ENCODE data around the gene PAX1.

The PAX1 gene

DNA sequence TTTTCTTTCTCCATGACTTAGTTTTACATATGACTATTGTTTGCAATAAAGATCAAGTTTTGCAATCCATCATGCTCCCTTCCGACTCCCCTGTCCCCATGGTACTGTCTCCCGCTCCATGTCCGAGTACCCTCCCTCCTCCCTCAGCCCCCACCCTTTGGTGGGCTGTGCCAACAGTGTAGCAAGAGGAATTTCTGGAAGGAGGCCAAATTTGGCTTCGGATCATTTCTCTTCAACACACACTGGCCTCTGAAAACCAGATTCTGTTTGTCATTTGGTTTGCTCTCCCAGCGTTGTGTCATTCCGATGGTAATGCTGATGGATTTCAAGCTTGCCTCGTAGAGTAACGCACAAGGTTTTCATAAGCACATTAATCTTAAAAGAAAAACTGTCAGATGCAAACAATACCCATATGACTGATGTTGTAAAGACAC is 22.9 kb upstream of the PAX1 start:
- Histone ChIP-seq H3K27me3 (ENCODE audit: control insufficient read depth, insufficient read depth, low read length) (no peaks in the 10 kb centered on the region), H3K4me1 (ENCODE audit: control insufficient read depth, insufficient read depth, low read length) (no peaks in the 10 kb centered on the region), H3K4me3 (ENCODE audit: low read length) (no peak overlapping the region), H3K9ac (ENCODE audit: low read length) (no peak overlapping the region), H3K9me3 (ENCODE audit: control insufficient read depth, low read length) (no peaks in the 10 kb centered on the region), H3K36me3 (ENCODE audit: control insufficient read depth, insufficient read depth, low read length) (no peaks in the 10 kb centered on the region)

DNA sequence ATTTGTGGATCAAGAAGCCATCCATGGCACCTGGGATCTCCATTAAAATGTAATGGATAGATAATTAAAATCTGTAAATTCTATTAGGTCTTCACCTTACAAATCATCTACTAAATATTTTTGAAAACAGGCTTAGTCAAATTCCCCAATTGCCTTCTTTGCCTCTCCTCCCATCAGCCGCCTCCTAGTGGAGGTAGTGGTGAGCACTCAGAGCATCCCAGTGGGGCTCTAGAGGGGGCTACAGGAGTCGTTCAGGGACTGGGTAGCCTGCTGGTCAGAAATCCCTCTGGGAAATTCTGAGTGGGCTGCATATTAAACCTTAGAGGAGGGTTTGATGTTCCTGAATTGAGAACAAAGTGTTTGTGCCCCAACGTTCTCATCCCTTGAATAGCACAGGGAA is 20.8 kb upstream of the PAX1 start:
- no peaks in the 10 kb centered on the region for H3K9me3 ChIP-seq (ENCODE audit: control insufficient read depth, low read length)
- no peaks in the 10 kb centered on the region for H3K4me1 ChIP-seq (ENCODE audit: control insufficient read depth, insufficient read depth, low read length)
- no peaks in the 10 kb centered on the region for H3K36me3 ChIP-seq (ENCODE audit: control insufficient read depth, insufficient read depth, low read length)
- H3K27me3 ChIP-seq (ENCODE audit: control insufficient read depth, insufficient read depth, low read length): no peaks in the 10 kb centered on the region
- no peak overlapping the region for H3K4me3 ChIP-seq (ENCODE audit: low read length)
- no peak overlapping the region for H3K9ac ChIP-seq (ENCODE audit: low read length)

DNA sequence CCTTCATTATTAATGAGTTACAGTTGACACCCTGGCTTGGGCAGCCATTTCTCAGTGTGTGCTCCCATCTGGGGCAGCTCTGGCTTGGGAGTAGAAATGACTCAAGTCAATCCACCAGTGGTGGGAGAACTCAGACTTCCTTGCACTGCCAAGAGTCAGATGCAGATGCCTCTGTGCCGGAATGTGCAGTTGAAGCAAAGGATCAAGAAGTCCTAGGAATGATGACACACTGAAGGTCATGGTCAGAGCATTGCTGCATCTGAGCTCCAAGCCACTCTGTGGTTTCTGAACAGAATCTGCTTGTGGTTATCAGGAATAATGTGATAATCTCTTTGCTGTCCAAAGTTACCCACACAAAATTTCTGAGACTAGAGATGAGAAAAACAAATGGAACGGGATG is 19.5 kb upstream of the PAX1 start:
- Histone ChIP-seq H3K9ac (ENCODE audit: low read length) (no peak overlapping the region), H3K4me3 (ENCODE audit: low read length) (no peak overlapping the region), H3K9me3 (ENCODE audit: control insufficient read depth, low read length) (no peaks in the 10 kb centered on the region), H3K4me1 (ENCODE audit: control insufficient read depth, insufficient read depth, low read length) (no peaks in the 10 kb centered on the region), H3K27me3 (ENCODE audit: control insufficient read depth, insufficient read depth, low read length) (no peaks in the 10 kb centered on the region), H3K36me3 (ENCODE audit: control insufficient read depth, insufficient read depth, low read length) (no peaks in the 10 kb centered on the region)

DNA sequence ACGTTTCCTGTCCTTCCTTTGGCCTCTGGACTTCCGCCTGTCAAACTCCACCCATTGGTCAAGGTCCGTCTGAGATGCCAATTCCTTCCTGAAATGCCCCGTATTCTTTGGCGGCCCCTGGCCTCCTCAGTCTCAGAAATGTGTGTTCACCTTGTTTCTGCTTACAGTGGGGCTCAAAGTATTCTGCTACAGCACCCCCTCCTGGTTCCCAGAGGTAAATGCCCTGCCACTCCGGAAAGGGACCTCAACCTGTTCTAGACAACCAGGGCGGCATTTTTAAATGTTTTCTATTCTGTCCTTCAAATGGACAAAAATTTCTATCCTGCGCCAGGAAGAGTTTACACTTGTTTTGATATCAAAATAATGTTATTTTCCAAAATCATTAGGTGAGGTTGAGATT is 12.1 kb upstream of the PAX1 start:
- H3K4me3 ChIP-seq (ENCODE audit: low read length): no peak overlapping the region
- H3K4me1 ChIP-seq (ENCODE audit: control insufficient read depth, insufficient read depth, low read length): no peaks in the 10 kb centered on the region
- no peak overlapping the region for H3K9ac ChIP-seq (ENCODE audit: low read length)
- H3K9me3 ChIP-seq (ENCODE audit: control insufficient read depth, low read length): no peaks in the 10 kb centered on the region
- no peaks in the 10 kb centered on the region for H3K36me3 ChIP-seq (ENCODE audit: control insufficient read depth, insufficient read depth, low read length)
- peaks cover 3% of the 10 kb centered on the region for H3K27me3 ChIP-seq (ENCODE audit: control insufficient read depth, insufficient read depth, low read length)

DNA sequence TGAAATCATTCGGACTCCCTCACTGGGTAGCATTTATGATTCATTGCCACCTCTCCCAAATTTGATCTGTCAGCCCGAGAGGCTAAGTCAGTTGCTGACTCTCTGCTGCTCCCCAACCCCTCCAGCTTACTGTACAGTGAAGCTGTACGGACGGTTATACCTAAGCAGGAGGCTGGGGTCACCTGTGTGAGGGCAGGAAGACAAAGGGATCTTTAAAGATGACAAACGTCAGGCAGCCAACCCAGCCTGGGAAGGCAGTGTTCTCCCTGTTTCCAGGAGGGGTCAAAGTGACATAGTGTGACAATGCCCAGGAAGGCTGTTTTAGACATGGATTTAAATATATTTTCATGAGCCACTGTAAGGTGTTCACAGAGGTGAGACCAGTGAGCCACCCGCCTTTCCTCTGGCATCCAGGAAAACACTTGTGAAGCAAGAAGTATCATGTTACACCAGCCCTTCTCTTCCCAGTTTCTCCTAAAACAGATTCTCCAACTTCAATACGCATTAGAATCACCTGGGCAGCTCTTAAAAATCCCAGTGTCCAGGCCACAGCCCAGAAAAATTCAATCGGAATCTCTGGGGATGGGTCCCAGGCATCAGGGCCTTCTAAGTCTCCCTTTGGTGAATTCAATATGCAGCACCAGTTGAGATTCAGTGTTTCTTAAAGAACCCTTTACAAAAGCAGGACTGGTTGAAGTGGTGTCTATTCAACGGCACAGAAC is 6.8 kb upstream of the PAX1 start:
- no peaks in the 10 kb centered on the region for H3K9me3 ChIP-seq (ENCODE audit: control insufficient read depth, low read length)
- no peak overlapping the region for H3K9ac ChIP-seq (ENCODE audit: low read length)
- no peaks in the 10 kb centered on the region for H3K36me3 ChIP-seq (ENCODE audit: control insufficient read depth, insufficient read depth, low read length)
- no peak overlapping the region for H3K4me3 ChIP-seq (ENCODE audit: low read length)
- peaks cover 52% of the 10 kb centered on the region for H3K27me3 ChIP-seq (ENCODE audit: control insufficient read depth, insufficient read depth, low read length)
- no peaks in the 10 kb centered on the region for H3K4me1 ChIP-seq (ENCODE audit: control insufficient read depth, insufficient read depth, low read length)

DNA sequence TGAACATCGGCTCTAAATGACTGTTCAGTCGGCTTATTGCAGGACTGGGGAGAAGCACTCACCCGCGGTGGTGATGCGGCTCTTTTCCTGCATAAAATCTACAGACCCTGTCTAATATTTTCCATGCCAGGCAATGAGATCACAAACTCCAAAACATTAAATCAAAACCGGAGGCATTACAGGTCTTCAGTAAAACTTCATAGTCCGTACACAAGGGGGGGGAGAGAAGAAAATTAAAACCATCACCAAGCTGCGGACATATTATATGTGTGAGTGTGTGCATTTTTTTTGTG is 6.3 kb upstream of the PAX1 start:
- Histone ChIP-seq H3K4me1 (ENCODE audit: control insufficient read depth, insufficient read depth, low read length) (no peaks in the 10 kb centered on the region), H3K9ac (ENCODE audit: low read length) (no peak overlapping the region), H3K4me3 (ENCODE audit: low read length) (no peak overlapping the region), H3K36me3 (ENCODE audit: control insufficient read depth, insufficient read depth, low read length) (no peaks in the 10 kb centered on the region), H3K9me3 (ENCODE audit: control insufficient read depth, low read length) (no peaks in the 10 kb centered on the region), H3K27me3 (ENCODE audit: control insufficient read depth, insufficient read depth, low read length) (peaks cover 57% of the 10 kb centered on the region)

DNA sequence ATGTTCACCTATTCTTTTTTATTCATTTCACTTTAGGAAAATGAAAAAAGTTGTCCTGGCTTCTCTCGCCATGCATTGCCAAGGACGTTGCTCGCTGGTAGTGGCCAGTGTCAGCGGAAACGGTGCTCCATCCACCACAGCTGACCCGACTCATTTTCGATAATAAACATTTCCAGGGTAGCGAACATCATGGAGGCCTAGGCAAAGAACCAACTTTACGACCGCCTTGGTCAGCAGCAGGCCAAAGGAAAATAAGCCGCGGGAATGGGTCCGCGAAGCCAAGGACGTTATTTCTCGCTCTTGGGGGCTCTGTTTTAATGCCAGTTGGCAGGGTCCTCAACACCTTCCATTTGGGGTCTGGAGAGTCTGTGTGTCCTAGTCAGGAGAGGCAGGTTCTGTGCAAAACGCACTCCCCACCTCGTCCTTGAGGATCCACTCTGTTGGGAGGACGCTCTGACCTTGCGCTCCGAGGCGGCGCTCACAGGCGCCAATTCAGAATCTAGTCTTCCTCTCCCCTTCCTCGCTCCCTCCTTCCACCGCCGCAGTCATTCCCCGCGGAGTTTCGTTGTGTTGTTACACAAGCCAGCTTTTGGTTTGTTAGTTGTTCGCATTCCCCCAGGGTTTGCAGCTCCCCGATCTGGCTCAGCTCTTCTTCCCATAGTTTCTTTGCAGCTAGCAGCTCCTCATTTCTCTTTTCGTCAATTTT is 4.1 kb upstream of the PAX1 start:
- H3K27me3 ChIP-seq (ENCODE audit: control insufficient read depth, insufficient read depth, low read length): peaks cover 75% of the 10 kb centered on the region
- no peak overlapping the region for H3K4me3 ChIP-seq (ENCODE audit: low read length)
- H3K36me3 ChIP-seq (ENCODE audit: control insufficient read depth, insufficient read depth, low read length): no peaks in the 10 kb centered on the region
- no peaks in the 10 kb centered on the region for H3K4me1 ChIP-seq (ENCODE audit: control insufficient read depth, insufficient read depth, low read length)
- no peaks in the 10 kb centered on the region for H3K9me3 ChIP-seq (ENCODE audit: control insufficient read depth, low read length)
- no peak overlapping the region for H3K9ac ChIP-seq (ENCODE audit: low read length)

DNA sequence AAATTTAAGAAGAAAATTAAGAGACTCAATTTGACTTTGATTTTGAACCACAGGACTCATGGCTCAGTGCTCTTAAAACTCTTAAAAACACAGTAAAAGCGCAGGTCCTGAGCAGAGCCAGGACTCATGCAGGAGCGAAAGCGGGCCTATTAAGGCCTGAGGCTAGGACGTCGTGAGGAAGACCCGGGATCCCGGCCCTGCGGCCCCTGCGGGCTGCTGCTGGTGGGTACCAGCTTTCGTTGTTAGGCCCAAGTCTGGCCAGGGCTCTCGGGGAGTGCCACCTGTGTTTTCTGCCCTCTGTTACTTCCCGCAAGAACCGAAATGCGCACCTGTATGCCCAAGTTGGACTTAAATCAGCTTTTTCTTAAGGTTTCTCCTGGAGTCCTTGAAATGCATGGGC is 3.4 kb upstream of the PAX1 start:
- Histone ChIP-seq H3K9me3 (ENCODE audit: control insufficient read depth, low read length) (no peaks in the 10 kb centered on the region), H3K36me3 (ENCODE audit: control insufficient read depth, insufficient read depth, low read length) (no peaks in the 10 kb centered on the region), H3K4me1 (ENCODE audit: control insufficient read depth, insufficient read depth, low read length) (no peaks in the 10 kb centered on the region), H3K4me3 (ENCODE audit: low read length) (no peak overlapping the region), H3K27me3 (ENCODE audit: control insufficient read depth, insufficient read depth, low read length) (peaks cover 82% of the 10 kb centered on the region), H3K9ac (ENCODE audit: low read length) (no peak overlapping the region)

DNA sequence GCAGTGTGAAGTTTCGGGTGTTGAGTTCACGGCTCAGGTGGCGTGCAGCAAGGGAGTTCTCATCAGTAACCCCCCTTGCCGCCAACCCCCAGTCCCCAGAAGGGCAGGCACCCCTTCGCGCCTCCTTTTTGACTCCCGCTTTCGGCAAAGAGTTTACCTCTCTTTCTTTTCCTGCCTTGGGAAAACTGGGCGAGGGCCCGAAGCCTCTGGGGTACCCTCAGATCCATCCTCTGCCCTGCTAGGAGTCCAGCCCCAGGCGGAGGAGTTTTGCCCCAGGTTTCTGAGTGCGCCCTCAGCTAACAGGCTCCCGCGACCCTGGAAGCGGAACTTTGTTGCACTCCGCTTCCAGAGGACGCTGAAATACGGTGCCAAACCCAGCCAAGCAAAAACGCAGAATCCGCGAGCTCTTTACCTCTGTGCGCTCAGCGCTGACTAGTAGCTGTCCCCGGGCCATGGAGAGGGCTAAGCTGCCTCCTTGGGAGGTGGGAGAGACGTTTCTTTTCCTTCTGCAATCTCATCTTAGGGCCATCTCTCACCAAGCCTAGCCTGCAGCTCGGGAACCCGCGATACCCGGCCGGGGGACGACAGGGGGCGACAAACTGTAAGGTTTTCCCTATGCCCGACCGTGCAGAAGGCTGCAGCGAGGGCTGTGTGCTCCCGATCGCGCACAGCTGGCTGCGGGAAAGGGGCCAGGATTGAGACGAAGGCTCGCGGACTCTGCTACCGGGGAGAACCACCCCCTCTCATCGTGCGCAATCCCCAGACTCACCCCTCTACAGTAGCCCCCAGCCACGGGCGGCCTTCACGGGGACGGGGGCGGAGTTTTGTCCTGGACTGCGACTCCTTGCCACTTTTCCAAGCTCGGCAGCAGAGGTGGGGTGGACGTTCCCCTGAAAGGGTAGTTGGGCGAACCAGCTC is 2.7 kb upstream of the PAX1 start:
- no peaks in the 10 kb centered on the region for H3K9me3 ChIP-seq (ENCODE audit: control insufficient read depth, low read length)
- no peak overlapping the region for H3K4me3 ChIP-seq (ENCODE audit: low read length)
- H3K4me1 ChIP-seq (ENCODE audit: control insufficient read depth, insufficient read depth, low read length): no peaks in the 10 kb centered on the region
- no peaks in the 10 kb centered on the region for H3K36me3 ChIP-seq (ENCODE audit: control insufficient read depth, insufficient read depth, low read length)
- peaks cover 90% of the 10 kb centered on the region for H3K27me3 ChIP-seq (ENCODE audit: control insufficient read depth, insufficient read depth, low read length)
- no peak overlapping the region for H3K9ac ChIP-seq (ENCODE audit: low read length)

DNA sequence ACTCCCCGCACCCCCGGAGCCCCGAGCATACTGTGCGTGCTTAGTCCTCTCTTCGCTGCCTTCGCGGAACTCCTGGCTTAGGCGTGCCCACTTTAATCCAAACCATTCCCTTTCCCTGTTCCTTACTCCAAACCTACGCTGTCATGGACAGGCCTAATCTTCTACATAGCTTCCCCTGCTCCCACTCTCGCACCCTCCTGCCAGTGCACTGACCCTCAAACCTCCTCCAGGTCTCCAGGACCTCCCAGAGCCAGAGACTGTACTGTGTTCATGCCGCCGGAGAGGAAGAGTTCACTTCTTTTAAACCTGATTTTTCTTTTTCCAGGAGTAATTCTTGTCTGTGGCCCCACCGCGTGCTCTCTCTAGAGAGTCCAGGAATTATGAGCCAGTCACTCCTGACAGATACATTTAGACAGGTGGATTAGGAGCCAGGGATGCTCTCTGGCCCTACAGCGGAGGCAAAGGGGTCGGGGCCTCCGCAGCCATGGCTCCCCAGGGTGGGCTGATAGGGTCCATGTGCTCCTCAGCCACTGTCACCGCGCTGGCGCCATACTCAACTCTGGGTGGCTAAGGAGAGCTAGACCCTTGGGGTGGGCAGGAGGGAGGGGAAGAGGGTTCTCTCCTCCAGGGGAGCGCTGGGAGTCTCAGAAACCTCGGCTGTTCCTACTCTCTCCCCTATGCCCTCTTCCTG is 1.6 kb upstream of the PAX1 start:
- Histone ChIP-seq H3K4me3 (ENCODE audit: low read length) (no peak overlapping the region), H3K9ac (ENCODE audit: low read length) (no peak overlapping the region), H3K36me3 (ENCODE audit: control insufficient read depth, insufficient read depth, low read length) (no peaks in the 10 kb centered on the region), H3K4me1 (ENCODE audit: control insufficient read depth, insufficient read depth, low read length) (no peaks in the 10 kb centered on the region), H3K27me3 (ENCODE audit: control insufficient read depth, insufficient read depth, low read length) (peaks cover 92% of the 10 kb centered on the region), H3K9me3 (ENCODE audit: control insufficient read depth, low read length) (no peaks in the 10 kb centered on the region)

DNA sequence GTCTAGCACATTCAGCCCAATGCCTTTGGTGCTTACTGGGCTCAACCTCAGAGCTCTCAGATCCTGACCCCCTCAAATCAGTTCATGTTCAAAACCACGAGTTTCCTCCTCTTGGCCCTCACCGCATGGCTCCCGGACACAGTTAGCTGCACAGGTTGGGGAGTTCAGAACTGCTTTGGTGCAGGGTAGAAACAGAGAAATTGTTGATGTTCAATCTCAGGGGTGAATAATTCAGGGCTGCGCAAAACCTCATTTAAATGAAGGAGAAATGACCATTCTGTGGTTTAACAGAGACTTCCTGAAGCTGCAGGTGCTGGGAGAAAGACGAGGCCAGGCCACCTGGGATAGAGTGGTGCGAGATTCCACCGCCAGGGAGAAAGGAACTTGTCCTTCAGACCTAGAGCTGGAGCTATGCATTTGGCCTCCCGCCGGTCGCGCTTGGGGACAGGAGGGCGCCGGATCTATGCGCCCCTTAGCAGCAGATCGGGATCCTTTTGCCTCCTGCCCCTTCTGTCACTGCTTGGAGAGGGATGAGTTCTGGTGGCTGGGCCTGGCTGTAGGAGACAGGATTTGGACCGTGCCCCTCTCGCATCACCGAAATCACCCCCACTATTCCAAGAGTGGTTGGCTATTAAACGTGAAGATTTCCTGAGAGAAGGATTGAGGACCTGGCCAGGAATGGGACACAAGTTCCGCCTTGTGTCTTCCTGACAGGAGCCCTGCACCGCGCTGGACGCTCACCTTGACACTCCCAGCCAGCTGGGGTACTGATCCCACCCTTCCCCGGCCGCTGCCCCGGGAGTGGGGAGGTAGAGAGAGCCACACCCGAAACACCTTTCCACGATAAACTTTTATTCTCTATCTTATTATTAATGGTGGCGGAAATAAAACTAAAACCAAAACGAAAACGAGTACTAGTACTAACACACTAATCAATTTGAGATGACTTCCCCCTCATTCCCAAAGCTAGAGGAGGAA is 767 bp upstream of the PAX1 start:
- Histone ChIP-seq H3K9ac (ENCODE audit: low read length) (no peak overlapping the region), H3K36me3 (ENCODE audit: control insufficient read depth, insufficient read depth, low read length) (no peaks in the 10 kb centered on the region), H3K9me3 (ENCODE audit: control insufficient read depth, low read length) (no peaks in the 10 kb centered on the region), H3K4me1 (ENCODE audit: control insufficient read depth, insufficient read depth, low read length) (no peaks in the 10 kb centered on the region), H3K27me3 (ENCODE audit: control insufficient read depth, insufficient read depth, low read length) (peaks cover 93% of the 10 kb centered on the region), H3K4me3 (ENCODE audit: low read length) (no peak overlapping the region)

Measured in mucosa of stomach (tissue), 1 donor.